HepG2 (cell line): ENCODE data around the gene PCDHB10. TPM values are rescaled to one million over a fixed set of nuclear protein-coding genes. Genes with fewer than 3 reads are reported as not detected.

Source experiments
- CCDC6 ChIP-seq: sonication (generic); formaldehyde crosslinking; IDR thresholded peaks from 2 replicates; pipeline ENCODE4 v1.8.1; 2022; ENCODE audit warnings: mild to moderate bottlenecking, missing genetic modification reagents, moderate library complexity
- GABPB1 ChIP-seq: IDR thresholded peaks from 2 replicates; pipeline ENCODE4 v1.6.1; 2016; ENCODE audit warnings: mild to moderate bottlenecking, missing genetic modification reagents, moderate library complexity, missing compliant biosample characterization
- GZF1 ChIP-seq: sonication (generic); formaldehyde crosslinking; IDR thresholded peaks from 2 replicates; pipeline ENCODE4 v1.5.1; 2020; ENCODE audit warnings: mild to moderate bottlenecking, missing genetic modification reagents
- HES4 ChIP-seq: sonication (generic); formaldehyde crosslinking; IDR thresholded peaks from 2 replicates; pipeline ENCODE4 v1.9.0; 2021; ENCODE audit warnings: mild to moderate bottlenecking, missing genetic modification reagents, borderline replicate concordance
- HOXA5 ChIP-seq: sonication (generic); formaldehyde crosslinking; IDR thresholded peaks from 2 replicates; pipeline ENCODE4 v1.4.0; 2020; ENCODE audit warnings: missing genetic modification reagents
- KAT7 ChIP-seq: IDR thresholded peaks from 2 replicates; pipeline ENCODE4 v1.6.1; 2018; ENCODE audit warnings: borderline replicate concordance, missing compliant biosample characterization
- MAFF ChIP-seq: IDR thresholded peaks from 2 replicates; pipeline ENCODE4 v1.6.1; 2011; ENCODE audit warnings: low read depth, low read length, improper control_type of control experiment
- MYC ChIP-seq: sonication (generic); formaldehyde crosslinking; IDR thresholded peaks from 2 replicates; pipeline ENCODE4 v1.9.0; 2021; ENCODE audit warnings: missing genetic modification reagents, borderline replicate concordance
- NR3C1 ChIP-seq: sonication (generic); formaldehyde crosslinking; IDR thresholded peaks from 2 replicates; pipeline ENCODE4 v1.4.0; 2020; ENCODE audit warnings: missing genetic modification reagents
- PITX1 ChIP-seq: sonication (generic); formaldehyde crosslinking; IDR thresholded peaks from 2 replicates; pipeline ENCODE4 v1.5.1; 2020; ENCODE audit warnings: mild to moderate bottlenecking, missing genetic modification reagents
- RAD21 ChIP-seq: fragments of 450-650 bp; formaldehyde crosslinking; IDR thresholded peaks from 2 replicates; pipeline ENCODE4 v1.5.0; 2020; ENCODE audit warnings: mild to moderate bottlenecking
- YEATS4 ChIP-seq: sonication (generic); formaldehyde crosslinking; IDR thresholded peaks from 2 replicates; pipeline ENCODE4 v1.4.0; 2020; ENCODE audit warnings: missing genetic modification reagents, borderline replicate concordance
- ZMYM2 ChIP-seq: sonication (generic); formaldehyde crosslinking; IDR thresholded peaks from 2 replicates; pipeline ENCODE4 v1.8.0; 2022; ENCODE audit warnings: mild to moderate bottlenecking, missing genetic modification reagents
- ZNF207 ChIP-seq: fragments of 450-650 bp; IDR thresholded peaks from 2 replicates; pipeline ENCODE4 v1.6.1; 2016; ENCODE audit warnings: antibody characterized with exemption, borderline replicate concordance
- ZNF292 ChIP-seq: sonication (generic); formaldehyde crosslinking; IDR thresholded peaks from 2 replicates; pipeline ENCODE4 v1.8.1; 2022; ENCODE audit warnings: mild to moderate bottlenecking, low read depth, missing genetic modification reagents, borderline replicate concordance
- ZNF431 ChIP-seq: sonication (generic); formaldehyde crosslinking; IDR thresholded peaks from 2 replicates; pipeline ENCODE4 v1.9.0; 2022; ENCODE audit warnings: missing genetic modification reagents, low read depth, mild to moderate bottlenecking, borderline replicate concordance
- ZNF629 ChIP-seq: sonication (generic); formaldehyde crosslinking; conservative IDR thresholded peaks from 2 replicates; pipeline ENCODE4 v1.5.0; 2020; ENCODE audit warnings: missing genetic modification reagents
- ZSCAN5A ChIP-seq: sonication (generic); formaldehyde crosslinking; IDR thresholded peaks from 2 replicates; pipeline ENCODE4 v1.8.0; 2022; ENCODE audit warnings: mild to moderate bottlenecking, missing genetic modification reagents, borderline replicate concordance
- polyA plus RNA-seq, 8 experiments: library from polyadenylated mRNA; depleted of rRNA in 3 of 8; stranded (reverse) in 7 of 8; unstranded in 1 of 8; fragments of >200 nt; fragmentation: Illumina TruSeq in 4 of 8; extraction: Trizol in 4 of 8; gene quantifications; 2 replicates each; pipeline versions ENCODE4 v1.2.1 to v1.2.3, GENCODE V29; 2011 to 2016; ENCODE audit warnings: low read depth in 4 of 8, missing spikeins in 1 of 8, mixed read lengths in 1 of 8; ENCODE audit not compliant: insufficient read depth in 1 of 8
- total RNA-seq, 5 experiments: library from RNA; depleted of rRNA; stranded (reverse); fragments of >200 nt; fragmentation: Illumina TruSeq; extraction: Trizol; gene quantifications; 2 replicates each; pipeline ENCODE4 v1.2.3, GENCODE V29; 2016; ENCODE audit warnings: low read depth in 1 of 5
- TF ChIP-seq, protein P1 (sequence below): sonication (generic); formaldehyde crosslinking; IDR thresholded peaks from 2 replicates; pipeline ENCODE4 v1.4.0; 2020; ENCODE audit warnings: missing genetic modification reagents
- TF ChIP-seq, protein P2 (sequence below): sonication (generic); formaldehyde crosslinking; IDR thresholded peaks from 2 replicates; pipeline ENCODE4 v1.5.0; 2020; ENCODE audit warnings: mild to moderate bottlenecking, missing genetic modification reagents
- TF ChIP-seq, protein P3 (sequence below): sonication (generic); formaldehyde crosslinking; conservative IDR thresholded peaks from 2 replicates; pipeline ENCODE4 v1.8.0; 2022; ENCODE audit warnings: mild to moderate bottlenecking, moderate library complexity, missing genetic modification reagents
- TF ChIP-seq, protein P4 (sequence below): sonication (generic); formaldehyde crosslinking; IDR thresholded peaks from 2 replicates; pipeline ENCODE4 v1.5.0; 2020; ENCODE audit warnings: mild to moderate bottlenecking, missing genetic modification reagents

Gene PCDHB10
- total and polyA plus RNA-seq, 2 of the 13 experiments (the other 11 are each of a cell fraction or from before 2014, with no cell fraction given), result 0.05 TPM; not detected in 1

DNA sequence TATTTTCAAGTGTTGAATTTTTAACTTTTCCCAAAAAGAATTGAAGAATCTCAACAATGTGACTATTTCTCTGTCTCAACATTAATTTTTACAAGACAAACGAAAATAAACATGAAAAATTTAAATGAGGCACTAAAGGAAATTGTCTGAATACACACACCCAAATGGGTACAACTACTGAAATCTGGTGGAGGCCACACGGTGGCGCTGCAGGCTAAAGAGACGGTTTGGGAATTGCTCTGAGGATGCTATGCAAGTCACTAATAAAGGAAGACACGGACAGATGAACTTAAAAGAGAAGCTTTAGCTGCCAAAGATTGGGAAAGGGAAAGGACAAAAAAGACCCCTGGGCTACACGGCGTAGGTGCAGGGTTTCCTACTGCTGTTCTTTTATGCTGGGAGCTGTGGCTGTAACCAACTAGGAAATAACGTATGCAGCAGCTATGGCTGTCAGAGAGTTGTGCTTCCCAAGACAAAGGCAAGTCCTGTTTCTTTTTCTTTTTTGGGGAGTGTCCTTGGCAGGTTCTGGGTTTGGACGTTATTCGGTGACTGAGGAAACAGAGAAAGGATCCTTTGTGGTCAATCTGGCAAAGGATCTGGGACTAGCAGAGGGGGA lies at the start of gene PCDHB10 (continued):
- TF ChIP-seq HES4 (CRISPR knock-in tag) (no peak), MYC (CRISPR knock-in tag) (no peak), PITX1 (no peak), ZNF629 (CRISPR knock-in tag) (0 out of 2 replicates have a peak, but pooled peaks have one; percentile 15), MAFF (no peak), ZSCAN5A (CRISPR knock-in tag) (no peak), ZNF292 (CRISPR knock-in tag) (no peak), ZNF431 (no peak), KAT7 (CRISPR knock-in tag) (no peak), CCDC6 (CRISPR knock-in tag) (no peak), GZF1 (CRISPR knock-in tag) (no peak), RAD21 (CRISPR knock-in tag) (peak; percentile 20; the same call in 1 of the 2 replicates), GABPB1 (no peak), HOXA5 (no peak), YEATS4 (CRISPR knock-in tag) (no peak), ZMYM2 (no peak), ZNF207 (no peak), NR3C1 (CRISPR knock-in tag) (no peak)
- TF ChIP-seq, protein P1, sequence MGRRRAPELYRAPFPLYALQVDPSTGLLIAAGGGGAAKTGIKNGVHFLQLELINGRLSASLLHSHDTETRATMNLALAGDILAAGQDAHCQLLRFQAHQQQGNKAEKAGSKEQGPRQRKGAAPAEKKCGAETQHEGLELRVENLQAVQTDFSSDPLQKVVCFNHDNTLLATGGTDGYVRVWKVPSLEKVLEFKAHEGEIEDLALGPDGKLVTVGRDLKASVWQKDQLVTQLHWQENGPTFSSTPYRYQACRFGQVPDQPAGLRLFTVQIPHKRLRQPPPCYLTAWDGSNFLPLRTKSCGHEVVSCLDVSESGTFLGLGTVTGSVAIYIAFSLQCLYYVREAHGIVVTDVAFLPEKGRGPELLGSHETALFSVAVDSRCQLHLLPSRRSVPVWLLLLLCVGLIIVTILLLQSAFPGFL (CRISPR knock-in tag), result no peak
- TF ChIP-seq, protein P2, sequence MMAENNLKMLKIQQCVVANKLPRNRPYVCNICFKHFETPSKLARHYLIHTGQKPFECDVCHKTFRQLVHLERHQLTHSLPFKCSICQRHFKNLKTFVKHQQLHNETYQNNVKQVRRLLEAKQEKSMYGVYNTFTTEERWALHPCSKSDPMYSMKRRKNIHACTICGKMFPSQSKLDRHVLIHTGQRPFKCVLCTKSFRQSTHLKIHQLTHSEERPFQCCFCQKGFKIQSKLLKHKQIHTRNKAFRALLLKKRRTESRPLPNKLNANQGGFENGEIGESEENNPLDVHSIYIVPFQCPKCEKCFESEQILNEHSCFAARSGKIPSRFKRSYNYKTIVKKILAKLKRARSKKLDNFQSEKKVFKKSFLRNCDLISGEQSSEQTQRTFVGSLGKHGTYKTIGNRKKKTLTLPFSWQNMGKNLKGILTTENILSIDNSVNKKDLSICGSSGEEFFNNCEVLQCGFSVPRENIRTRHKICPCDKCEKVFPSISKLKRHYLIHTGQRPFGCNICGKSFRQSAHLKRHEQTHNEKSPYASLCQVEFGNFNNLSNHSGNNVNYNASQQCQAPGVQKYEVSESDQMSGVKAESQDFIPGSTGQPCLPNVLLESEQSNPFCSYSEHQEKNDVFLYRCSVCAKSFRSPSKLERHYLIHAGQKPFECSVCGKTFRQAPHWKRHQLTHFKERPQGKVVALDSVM (CRISPR knock-in tag), result no peak
- TF ChIP-seq, protein P3, sequence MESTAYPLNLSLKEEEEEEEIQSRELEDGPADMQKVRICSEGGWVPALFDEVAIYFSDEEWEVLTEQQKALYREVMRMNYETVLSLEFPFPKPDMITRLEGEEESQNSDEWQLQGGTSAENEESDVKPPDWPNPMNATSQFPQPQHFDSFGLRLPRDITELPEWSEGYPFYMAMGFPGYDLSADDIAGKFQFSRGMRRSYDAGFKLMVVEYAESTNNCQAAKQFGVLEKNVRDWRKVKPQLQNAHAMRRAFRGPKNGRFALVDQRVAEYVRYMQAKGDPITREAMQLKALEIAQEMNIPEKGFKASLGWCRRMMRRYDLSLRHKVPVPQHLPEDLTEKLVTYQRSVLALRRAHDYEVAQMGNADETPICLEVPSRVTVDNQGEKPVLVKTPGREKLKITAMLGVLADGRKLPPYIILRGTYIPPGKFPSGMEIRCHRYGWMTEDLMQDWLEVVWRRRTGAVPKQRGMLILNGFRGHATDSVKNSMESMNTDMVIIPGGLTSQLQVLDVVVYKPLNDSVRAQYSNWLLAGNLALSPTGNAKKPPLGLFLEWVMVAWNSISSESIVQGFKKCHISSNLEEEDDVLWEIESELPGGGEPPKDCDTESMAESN (CRISPR knock-in tag), result no peak
- TF ChIP-seq, protein P4, sequence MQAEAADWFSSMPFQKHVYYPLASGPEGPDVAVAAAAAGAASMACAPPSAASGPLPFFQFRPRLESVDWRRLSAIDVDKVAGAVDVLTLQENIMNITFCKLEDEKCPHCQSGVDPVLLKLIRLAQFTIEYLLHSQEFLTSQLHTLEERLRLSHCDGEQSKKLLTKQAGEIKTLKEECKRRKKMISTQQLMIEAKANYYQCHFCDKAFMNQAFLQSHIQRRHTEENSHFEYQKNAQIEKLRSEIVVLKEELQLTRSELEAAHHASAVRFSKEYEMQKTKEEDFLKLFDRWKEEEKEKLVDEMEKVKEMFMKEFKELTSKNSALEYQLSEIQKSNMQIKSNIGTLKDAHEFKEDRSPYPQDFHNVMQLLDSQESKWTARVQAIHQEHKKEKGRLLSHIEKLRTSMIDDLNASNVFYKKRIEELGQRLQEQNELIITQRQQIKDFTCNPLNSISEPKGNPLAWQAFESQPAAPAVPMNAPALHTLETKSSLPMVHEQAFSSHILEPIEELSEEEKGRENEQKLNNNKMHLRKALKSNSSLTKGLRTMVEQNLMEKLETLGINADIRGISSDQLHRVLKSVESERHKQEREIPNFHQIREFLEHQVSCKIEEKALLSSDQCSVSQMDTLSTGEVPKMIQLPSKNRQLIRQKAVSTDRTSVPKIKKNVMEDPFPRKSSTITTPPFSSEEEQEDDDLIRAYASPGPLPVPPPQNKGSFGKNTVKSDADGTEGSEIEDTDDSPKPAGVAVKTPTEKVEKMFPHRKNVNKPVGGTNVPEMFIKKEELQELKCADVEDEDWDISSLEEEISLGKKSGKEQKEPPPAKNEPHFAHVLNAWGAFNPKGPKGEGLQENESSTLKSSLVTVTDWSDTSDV (CRISPR knock-in tag), result no peak
